Stomach (tissue), 4 donors: ENCODE data around the gene TMEM187.

Experiments
- CTCF ChIP-seq, 7 experiments: fragments of 450-650 bp in 4 of 7; fragments of 200-600 bp in 3 of 7; sonication (generic) in 3 of 7; IDR thresholded peaks; one replicate each; pipeline ENCODE4 v1.5.1; 2016 to 2019; ENCODE audit warnings: antibody characterized with exemption in 7 of 7, control low read depth in 2 of 7, mild to moderate bottlenecking in 1 of 7
- POLR2A ChIP-seq, 4 donors: fragments of 450-650 bp; IDR thresholded peaks; one replicate each; pipeline ENCODE4 v1.6.1; 2016; ENCODE audit warnings: antibody characterized with exemption in 4 of 4, control low read depth in 2 of 4, mild to moderate bottlenecking in 1 of 4, moderate library complexity in 1 of 4
- POLR2AphosphoS5 ChIP-seq, 3 donors: sonication (generic); formaldehyde crosslinking; IDR thresholded peaks; one replicate each; pipeline ENCODE4 v1.6.1; 2016; ENCODE audit warnings: antibody characterized with exemption in 3 of 3

GRCh38 chrX:153970357-153971123, 2.0 kb upstream of the TMEM187 start:
- TF ChIP-seq CTCF (IDR thresholded peaks at IDR 0.05), result no peak
- TF ChIP-seq POLR2A (IDR thresholded peaks at IDR 0.05), result no peak
- no peak for TF ChIP-seq POLR2AphosphoS5 (IDR thresholded peaks at IDR 0.05)
